ENCODE data around the gene IL19.

Gene IL19

DNA sequence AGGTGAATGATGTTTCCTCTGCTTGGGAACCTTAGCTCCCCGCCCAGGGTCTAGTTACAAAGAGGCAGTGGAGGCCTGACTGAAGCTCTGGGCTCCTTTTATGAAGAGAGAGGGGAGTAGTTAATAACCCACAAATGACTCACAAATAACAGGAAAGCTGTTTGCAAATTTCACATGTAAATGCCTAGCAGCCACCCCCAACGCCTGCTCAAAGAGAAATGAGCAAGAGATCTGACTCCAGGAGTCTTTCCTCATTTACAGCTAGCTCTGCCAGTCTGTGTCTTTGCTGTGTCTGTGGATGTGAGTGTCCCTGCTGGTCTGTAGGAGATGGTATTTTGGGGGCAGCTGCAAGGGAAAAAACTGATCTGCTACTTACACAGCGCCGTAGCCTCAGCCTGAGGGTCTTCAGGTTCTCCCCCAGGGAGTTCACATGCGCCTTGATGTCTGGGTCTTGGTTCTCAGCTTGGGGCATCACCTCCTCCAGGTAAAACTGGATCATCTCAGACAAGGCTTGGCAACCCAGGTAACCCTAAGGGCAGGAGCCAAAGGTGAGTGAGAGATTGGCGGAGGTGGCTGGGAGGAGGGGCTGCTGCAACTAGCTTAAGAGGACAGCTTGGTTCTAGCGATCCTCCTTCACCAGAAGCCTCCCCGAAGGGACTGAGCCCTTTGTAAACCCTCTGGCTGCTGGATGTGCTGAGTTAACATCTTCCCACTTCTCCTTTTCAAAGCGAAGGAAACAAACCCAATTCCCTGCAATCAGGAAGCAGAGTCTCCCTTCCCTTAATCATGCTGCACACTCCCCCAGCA, at the start of gene IL19:
Gene IL19 (plus strand): TSS at position 243 of the 807 bp plus-strand sequence. CDS start 65,890 bp downstream, outside the sequence.
- H3F3A ChIP-seq (ENCODE audit: insufficient read depth, low read length) = no peaks in the 10 kb centered on the region
- H3K9ac ChIP-seq (ENCODE audit: low read length) = no peak within 1 kb of the TSS
- peaks cover 11% of the 10 kb centered on the region for H3K4me1 ChIP-seq (ENCODE audit: insufficient read depth, low read length, severe bottlenecking)
- H3K4me2 ChIP-seq (ENCODE audit: low read length) = no peak within 1 kb of the TSS
- H3K79me2 ChIP-seq (ENCODE audit: insufficient read depth, low read length) = no peaks in the 10 kb centered on the region
- no peak for TF ChIP-seq EZH2 (IDR thresholded peaks at IDR 0.05; ENCODE audit: borderline replicate concordance, low read length)
- TF ChIP-seq, protein P1, sequence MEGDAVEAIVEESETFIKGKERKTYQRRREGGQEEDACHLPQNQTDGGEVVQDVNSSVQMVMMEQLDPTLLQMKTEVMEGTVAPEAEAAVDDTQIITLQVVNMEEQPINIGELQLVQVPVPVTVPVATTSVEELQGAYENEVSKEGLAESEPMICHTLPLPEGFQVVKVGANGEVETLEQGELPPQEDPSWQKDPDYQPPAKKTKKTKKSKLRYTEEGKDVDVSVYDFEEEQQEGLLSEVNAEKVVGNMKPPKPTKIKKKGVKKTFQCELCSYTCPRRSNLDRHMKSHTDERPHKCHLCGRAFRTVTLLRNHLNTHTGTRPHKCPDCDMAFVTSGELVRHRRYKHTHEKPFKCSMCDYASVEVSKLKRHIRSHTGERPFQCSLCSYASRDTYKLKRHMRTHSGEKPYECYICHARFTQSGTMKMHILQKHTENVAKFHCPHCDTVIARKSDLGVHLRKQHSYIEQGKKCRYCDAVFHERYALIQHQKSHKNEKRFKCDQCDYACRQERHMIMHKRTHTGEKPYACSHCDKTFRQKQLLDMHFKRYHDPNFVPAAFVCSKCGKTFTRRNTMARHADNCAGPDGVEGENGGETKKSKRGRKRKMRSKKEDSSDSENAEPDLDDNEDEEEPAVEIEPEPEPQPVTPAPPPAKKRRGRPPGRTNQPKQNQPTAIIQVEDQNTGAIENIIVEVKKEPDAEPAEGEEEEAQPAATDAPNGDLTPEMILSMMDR (IDR thresholded peaks at IDR 0.05; ENCODE audit: low read length) = no peak
- H3K27ac ChIP-seq (ENCODE audit: low read depth, low read length, poor library complexity, severe bottlenecking) = no peak within 1 kb of the TSS
- H3K27me3 ChIP-seq (ENCODE audit: insufficient read depth, low read length) = 0 out of 2 replicates have a peak, but pooled peaks cover 3% of the 10 kb centered on the region
- no peak within 1 kb of the TSS for H3K4me3 ChIP-seq (ENCODE audit: low read depth, low read length, poor library complexity, severe bottlenecking)
- H4K20me1 ChIP-seq (ENCODE audit: insufficient read depth, low read length) = no peaks in the 10 kb centered on the region
- H3K36me3 ChIP-seq (ENCODE audit: insufficient read depth, low read length) = no peaks in the 10 kb centered on the region
- no peaks in the 10 kb centered on the region for H3K9me3 ChIP-seq (ENCODE audit: low read length)
- H2AFZ ChIP-seq (ENCODE audit: low read length) = no peak within 1 kb of the TSS
- no peaks in the 10 kb centered on the region for H3K9me2 ChIP-seq (ENCODE audit: low read depth, low read length)

GRCh38 chr1:206721454-206721853, 49.1 kb upstream of the IL19 start:
- H3K4me2 ChIP-seq (ENCODE audit: low read length) = no peak overlapping the region
- H3F3A ChIP-seq (ENCODE audit: insufficient read depth, low read length) = no peaks in the 10 kb centered on the region

DNA sequence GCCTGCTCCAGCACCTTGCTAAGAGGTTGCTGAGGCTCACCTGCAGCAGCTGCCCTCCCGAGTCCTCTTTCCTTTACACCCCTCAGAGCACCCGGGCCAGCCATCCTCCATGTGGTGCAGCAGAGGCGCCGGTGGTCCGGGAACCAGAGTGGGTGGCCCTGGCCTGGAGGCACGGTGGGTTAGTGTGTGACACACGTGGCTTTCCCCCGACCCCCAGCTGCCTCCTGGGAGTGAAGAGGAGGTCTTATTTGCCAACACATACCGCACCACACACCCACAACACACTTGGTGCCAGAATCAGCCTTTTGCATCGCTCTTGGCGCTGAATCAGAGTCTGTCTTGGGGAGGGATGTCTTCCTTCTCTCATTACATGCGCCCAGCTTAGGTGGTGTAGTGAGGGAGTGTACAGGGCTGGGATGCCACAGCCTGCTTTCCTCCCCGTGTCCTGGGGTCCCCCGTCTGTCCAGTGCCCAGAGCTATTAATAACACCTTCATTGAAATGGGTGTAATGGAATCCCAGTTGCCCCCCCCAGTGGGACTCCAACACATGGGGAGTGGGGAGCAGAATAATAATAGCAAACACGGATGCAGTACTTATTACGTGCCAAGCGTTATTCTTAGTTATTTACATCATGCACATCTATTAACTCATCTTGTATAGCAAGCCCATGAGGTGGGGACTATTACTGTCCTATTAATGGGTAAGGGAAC, 47.7 kb upstream of the IL19 start:
- H3K4me2 ChIP-seq (ENCODE audit: low read length) = no peak overlapping the region
- H2AFZ ChIP-seq (ENCODE audit: low read length) = no peak overlapping the region
- TF ChIP-seq, protein P1 (IDR thresholded peaks at IDR 0.05; ENCODE audit: low read length) = no peak
- TF ChIP-seq EZH2 (IDR thresholded peaks at IDR 0.05; ENCODE audit: borderline replicate concordance, low read length) = no peak
- H3K27ac ChIP-seq (ENCODE audit: low read depth, low read length, poor library complexity, severe bottlenecking) = no peak overlapping the region
- no peaks in the 10 kb centered on the region for H3K79me2 ChIP-seq (ENCODE audit: insufficient read depth, low read length)
- H4K20me1 ChIP-seq (ENCODE audit: insufficient read depth, low read length) = no peaks in the 10 kb centered on the region
- H3K36me3 ChIP-seq (ENCODE audit: insufficient read depth, low read length) = no peaks in the 10 kb centered on the region
- no peaks in the 10 kb centered on the region for H3K27me3 ChIP-seq (ENCODE audit: insufficient read depth, low read length)
- no peak overlapping the region for H3K9ac ChIP-seq (ENCODE audit: low read length)
- H3K4me3 ChIP-seq (ENCODE audit: low read depth, low read length, poor library complexity, severe bottlenecking) = no peak overlapping the region
- peaks cover 14% of the 10 kb centered on the region for H3K4me1 ChIP-seq (ENCODE audit: insufficient read depth, low read length, severe bottlenecking)
- no peaks in the 10 kb centered on the region for H3K9me3 ChIP-seq (ENCODE audit: low read length)
- no peaks in the 10 kb centered on the region for H3K9me2 ChIP-seq (ENCODE audit: low read depth, low read length)
- H3F3A ChIP-seq (ENCODE audit: insufficient read depth, low read length) = no peaks in the 10 kb centered on the region

More at GRCh38 chr1:206721454-206721853, 49.1 kb upstream of the IL19 start:
- H3K9me2 ChIP-seq (ENCODE audit: low read depth, low read length) = no peaks in the 10 kb centered on the region
- no peak overlapping the region for H3K9ac ChIP-seq (ENCODE audit: low read length)
- H3K79me2 ChIP-seq (ENCODE audit: insufficient read depth, low read length) = no peaks in the 10 kb centered on the region
- no peaks in the 10 kb centered on the region for H3K36me3 ChIP-seq (ENCODE audit: insufficient read depth, low read length)
- H3K27me3 ChIP-seq (ENCODE audit: insufficient read depth, low read length) = no peaks in the 10 kb centered on the region
- no peak overlapping the region for H2AFZ ChIP-seq (ENCODE audit: low read length)
- no peak for TF ChIP-seq EZH2 (IDR thresholded peaks at IDR 0.05; ENCODE audit: borderline replicate concordance, low read length)
- TF ChIP-seq, protein P1 (IDR thresholded peaks at IDR 0.05; ENCODE audit: low read length) = no peak
- H3K4me3 ChIP-seq (ENCODE audit: low read depth, low read length, poor library complexity, severe bottlenecking) = no peak overlapping the region
- no peaks in the 10 kb centered on the region for H3K9me3 ChIP-seq (ENCODE audit: low read length)
- peaks cover 14% of the 10 kb centered on the region for H3K4me1 ChIP-seq (ENCODE audit: insufficient read depth, low read length, severe bottlenecking)
- no peak overlapping the region for H3K27ac ChIP-seq (ENCODE audit: low read depth, low read length, poor library complexity, severe bottlenecking)
- H4K20me1 ChIP-seq (ENCODE audit: insufficient read depth, low read length) = no peaks in the 10 kb centered on the region
